B cell (primary cell): ENCODE data around the gene GMPPB. TPM values are rescaled to one million over a fixed set of nuclear protein-coding genes. Genes with fewer than 3 reads are reported as not detected.

ENCODE experiments used
- ATAC-seq: fragments of 200-7000 bp; cut with Tn5 transposase; one replicate; pipeline ENCODE4 v1.10.0; 2021; ENCODE audit warnings: low read depth, mild to moderate bottlenecking, moderate number of reproducible peaks, moderate library complexity
- CTCF ChIA-PET: fragments of 350-600 bp; sonication (Branson Sonifier 250); formaldehyde crosslinking; loops from one replicate; lab custom pipeline; 2021; ENCODE audit warnings: antibody characterized with exemption, inconsistent platforms; lab: Charles Lee
- POLR2A ChIA-PET: fragments of 350-600 bp; sonication (Branson Sonifier 250); formaldehyde crosslinking; loops from one replicate; lab custom pipeline; 2021; ENCODE audit warnings: antibody characterized with exemption; lab: Charles Lee
- DNase-seq: peaks from one replicate; pipeline ENCODE4 v3.0.0; 2013
- H2AFZ ChIP-seq: 2 replicates; pipeline ENCODE4 v1.6.1; 2012; ENCODE audit warnings: mild to moderate bottlenecking, low read depth, low read length; ENCODE audit not compliant: insufficient read depth, poor library complexity, severe bottlenecking
- H3K27ac ChIP-seq, 2 donors: 1 replicate in 1 of 2; 2 replicates in 1 of 2; pipeline ENCODE4 v1.5.1; 2012 to 2013; ENCODE audit warnings: low read length in 2 of 2, mild to moderate bottlenecking in 2 of 2, moderate library complexity in 1 of 2
- H3K27me3 ChIP-seq, 4 experiments: fragments of 200-600 bp in 1 of 4; sonication (generic) in 1 of 4; replicated peaks in 1 of 4; 1 replicate in 2 of 4; 2 replicates in 2 of 4; pipeline versions ENCODE4 v1.6.1 to v1.7.0; 2013 to 2016; ENCODE audit warnings: low read length in 3 of 4, mild to moderate bottlenecking in 2 of 4, mixed read lengths in 1 of 4, moderate library complexity in 1 of 4; ENCODE audit not compliant: insufficient read depth in 4 of 4, control insufficient read depth in 3 of 4; ENCODE audit errors: control extremely low read depth in 1 of 4
- H3K36me3 ChIP-seq, 2 experiments: replicated peaks in 1 of 2; 1 replicate in 1 of 2; 2 replicates in 1 of 2; pipeline versions ENCODE4 v1.6.1 to v1.7.1; 2013; ENCODE audit warnings: low read length in 1 of 2; ENCODE audit not compliant: insufficient read depth in 2 of 2, control insufficient read depth in 1 of 2; ENCODE audit errors: control extremely low read depth in 1 of 2, extremely low read depth in 1 of 2
- H3K4me1 ChIP-seq, 2 donors: fragments of 200-600 bp in 1 of 2; sonication (generic) in 1 of 2; 1 replicate in 1 of 2; 2 replicates in 1 of 2; pipeline versions ENCODE4 v1.5.1 to v1.6.1; 2013 to 2017; ENCODE audit warnings: low read length in 2 of 2; ENCODE audit not compliant: control insufficient read depth in 2 of 2, insufficient read depth in 2 of 2
- H3K4me2 ChIP-seq: replicated peaks from 2 replicates; pipeline ENCODE3; 2012; ENCODE audit warnings: mild to moderate bottlenecking, low read depth, low read length; ENCODE audit not compliant: poor library complexity, severe bottlenecking
- H3K4me3 ChIP-seq, 5 experiments: fragments of 200-600 bp in 1 of 5; sonication (generic) in 1 of 5; 1 replicate in 3 of 5; 2 replicates in 2 of 5; pipeline versions ENCODE4 v1.5.1 to v1.7.0; 2011 to 2016; ENCODE audit warnings: low read length in 4 of 5, mild to moderate bottlenecking in 4 of 5, low read depth in 2 of 5, control low read depth in 1 of 5, moderate library complexity in 1 of 5; ENCODE audit not compliant: insufficient read depth in 1 of 5; ENCODE audit errors: control extremely low read depth in 1 of 5, extremely low read depth in 1 of 5
- H3K79me2 ChIP-seq: fragments of 200-600 bp; sonication (generic); one replicate; pipeline ENCODE4 v1.6.0; 2016; ENCODE audit warnings: low read length; ENCODE audit not compliant: control insufficient read depth, insufficient read depth
- H3K9ac ChIP-seq: fragments of 200-600 bp; sonication (generic); 2 replicates; pipeline ENCODE4 v1.6.1; 2017; ENCODE audit warnings: mild to moderate bottlenecking, low read length, moderate library complexity
- H3K9me3 ChIP-seq, 3 donors: one replicate each; pipeline versions ENCODE4 v1.6.1 to v1.7.1; 2013; ENCODE audit warnings: low read length in 2 of 3; ENCODE audit not compliant: control insufficient read depth in 2 of 3, insufficient read depth in 1 of 3; ENCODE audit errors: control extremely low read depth in 1 of 3
- H4K20me1 ChIP-seq: 2 replicates; pipeline ENCODE4 v1.6.0; 2012; ENCODE audit warnings: mild to moderate bottlenecking, low read length; ENCODE audit not compliant: insufficient read depth, control insufficient read depth, poor library complexity, severe bottlenecking
- H3K27ac Mint-ChIP-seq: one replicate; pipeline ENCODE4 v1.8.0; 2021; ENCODE audit warnings: mixed read lengths
- H3K27me3 Mint-ChIP-seq: one replicate; pipeline ENCODE4 v1.8.0; 2021; ENCODE audit warnings: mixed read lengths
- H3K4me1 Mint-ChIP-seq: one replicate; pipeline ENCODE4 v1.8.0; 2021; ENCODE audit warnings: mixed read lengths
- H3K4me3 Mint-ChIP-seq: one replicate; pipeline ENCODE4 v1.8.0; 2021; ENCODE audit warnings: mixed read lengths
- H3K9me3 Mint-ChIP-seq: one replicate; pipeline ENCODE4 v1.8.0; 2022; ENCODE audit warnings: mixed read lengths; ENCODE audit not compliant: insufficient read depth
- CTCF ChIP-seq: fragments of 200-600 bp; IDR thresholded peaks from one replicate; pipeline ENCODE4 v1.8.0; 2022; ENCODE audit warnings: antibody characterized with exemption, mild to moderate bottlenecking
- EZH2 ChIP-seq: IDR thresholded peaks from 2 replicates; pipeline ENCODE4 v1.6.1; 2012; ENCODE audit warnings: borderline replicate concordance, low read depth, mild to moderate bottlenecking, moderate library complexity, low read length; ENCODE audit not compliant: insufficient read depth, poor library complexity, severe bottlenecking
- WGBS: methylation state at CpG from one replicate; pipeline ENCODE4 v1.1.5; 2013; ENCODE audit warnings: missing lambda C conversion rate; ENCODE audit not compliant: insufficient coverage; 5-methylcytosine and 5-hydroxymethylcytosine counted together
- intact Hi-C: fragments of 100-400 bp; cut with micrococcal nuclease; formaldehyde crosslinking; loops from one replicate; pipeline ENCODE4 v1.10.0; 2022
- polyA plus RNA-seq: library from polyadenylated mRNA; depleted of rRNA; stranded (reverse); fragments of >200 nt; gene quantifications from 2 replicates; pipeline ENCODE4 v1.2.3, GENCODE V29; 2012
- total RNA-seq, 2 donors: library from RNA; stranded (reverse); fragments of 120-200 nt in 1 of 2; gene quantifications; 1 replicate in 1 of 2; 2 replicates in 1 of 2; pipeline versions ENCODE4 v1.2.3 to v1.2.4, GENCODE V29; 2013 to 2022

The GMPPB gene
- total and polyA plus RNA-seq, 2 donors (not counting 1 experiment from before 2014, with no cell fraction given): 31.4 to 32.5 TPM

GRCh38 chr3:49769926-49770325, 46.2 kb upstream of the GMPPB start:
- TF ChIP-seq CTCF: no peak
- TF ChIP-seq EZH2: no peak
- POLR2A ChIA-PET: no interaction called here
- H3K4me3 Mint-ChIP-seq: no peak overlapping the region
- H4K20me1 ChIP-seq: peaks cover 70% of the 10 kb centered on the region
- H3K9ac ChIP-seq: no peak overlapping the region
- no peaks in the 10 kb centered on the region for H3K9me3 Mint-ChIP-seq
- peaks cover 94% of the 10 kb centered on the region for H3K79me2 ChIP-seq
- DNase-seq: no peak
- no peak overlapping the region for H2AFZ ChIP-seq
- CTCF ChIA-PET: no interaction called here
- no peaks in the 10 kb centered on the region for H3K9me3 ChIP-seq
- no peaks in the 10 kb centered on the region for H3K27me3 ChIP-seq
- H3K27ac Mint-ChIP-seq: no peak overlapping the region
- peaks cover 18% of the 10 kb centered on the region for H3K4me1 Mint-ChIP-seq
- peaks cover 0 to 16% of the 10 kb centered on the region in 2 experiments for H3K36me3 ChIP-seq
- H3K27ac ChIP-seq: no peak overlapping the region
- intact Hi-C loops: no loop called here
- no peak overlapping the region for H3K4me3 ChIP-seq
- ATAC-seq: no peak
- H3K27me3 Mint-ChIP-seq: no peaks in the 10 kb centered on the region
- H3K4me2 ChIP-seq: no peak overlapping the region
- H3K4me1 ChIP-seq: no peaks in the 10 kb centered on the region

DNA sequence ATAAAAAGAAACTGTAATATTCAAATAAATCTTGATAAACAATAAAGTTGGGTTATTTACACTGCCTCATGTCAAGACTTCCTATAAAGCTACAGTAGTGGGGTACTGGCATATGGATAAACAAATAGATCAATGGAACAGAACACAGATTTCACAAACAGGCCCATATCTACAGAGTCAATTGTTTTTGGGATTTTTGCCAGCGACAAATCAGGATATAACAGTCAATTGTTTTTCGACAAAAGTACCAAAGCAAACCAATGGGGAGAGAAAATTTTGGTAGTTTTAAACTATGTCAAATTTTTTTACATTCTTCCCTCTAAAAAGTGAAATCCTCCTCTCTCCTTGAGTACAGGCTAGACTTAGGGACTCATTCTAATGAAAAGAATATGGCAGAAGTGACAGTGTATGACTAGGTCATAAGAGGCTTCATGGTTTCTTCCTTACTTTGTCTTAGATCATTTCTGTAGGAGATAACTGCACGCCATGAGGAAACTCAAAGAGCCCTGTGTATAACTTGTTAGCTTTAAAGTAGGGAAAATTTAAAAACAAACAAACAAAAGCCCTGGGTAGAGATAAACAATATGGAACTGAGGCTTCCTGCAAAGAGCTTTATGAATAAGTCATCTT, 45.6 kb upstream of the GMPPB start:
- intact Hi-C loops: no loop called here
- ATAC-seq: no peak
- no peak overlapping the region for H3K4me2 ChIP-seq
- no peaks in the 10 kb centered on the region for H3K9me3 Mint-ChIP-seq
- H3K36me3 ChIP-seq: peaks cover 0 to 17% of the 10 kb centered on the region in 2 experiments
- no peak overlapping the region for H3K27ac Mint-ChIP-seq
- H3K27me3 Mint-ChIP-seq: no peaks in the 10 kb centered on the region
- WGBS: no CpG with 5 or more reads among the region's 3 CpGs
- TF ChIP-seq EZH2: no peak
- DNase-seq: no peak
- no peak overlapping the region for H3K27ac ChIP-seq
- H3K9me3 ChIP-seq: no peaks in the 10 kb centered on the region
- CTCF ChIA-PET: no interaction called here
- POLR2A ChIA-PET: no interaction called here
- peaks cover 18% of the 10 kb centered on the region for H3K4me1 Mint-ChIP-seq
- H2AFZ ChIP-seq: no peak overlapping the region
- H3K79me2 ChIP-seq: peaks cover 94% of the 10 kb centered on the region
- no peak overlapping the region for H3K4me3 Mint-ChIP-seq
- H3K4me1 ChIP-seq: no peaks in the 10 kb centered on the region
- H3K27me3 ChIP-seq: no peaks in the 10 kb centered on the region
- H3K4me3 ChIP-seq: no peak overlapping the region
- no peak overlapping the region for H3K9ac ChIP-seq
- peaks cover 71% of the 10 kb centered on the region for H4K20me1 ChIP-seq
